ENCODE measurements around the gene E4F1.
"Not testable (repeated sequence)": the region's sequence is repeated elsewhere in the genome, so short reads cannot be mapped to it uniquely, and the experiment has no call there.

GRCh38 chr16:2240331-2240730 is 16.9 kb downstream of the E4F1 start:
- TF ChIP-seq POLR2A (IDR thresholded peaks at IDR 0.05; ENCODE audit: low read depth, low read length); TAF1 (IDR thresholded peaks at IDR 0.05; ENCODE audit: borderline replicate concordance, low read depth, low read length): not testable (repeated sequence)

Measured in GM12892 (cell line).